GM18520 (cell line): ENCODE results near the gene ZBTB47.

Experiments used
- ATAC-seq: cut with Tn5 transposase; IDR thresholded peaks from one replicate; pipeline ENCODE4 v1.9.1; 2021; ENCODE audit not compliant: unreplicated experiment

Gene ZBTB47

DNA sequence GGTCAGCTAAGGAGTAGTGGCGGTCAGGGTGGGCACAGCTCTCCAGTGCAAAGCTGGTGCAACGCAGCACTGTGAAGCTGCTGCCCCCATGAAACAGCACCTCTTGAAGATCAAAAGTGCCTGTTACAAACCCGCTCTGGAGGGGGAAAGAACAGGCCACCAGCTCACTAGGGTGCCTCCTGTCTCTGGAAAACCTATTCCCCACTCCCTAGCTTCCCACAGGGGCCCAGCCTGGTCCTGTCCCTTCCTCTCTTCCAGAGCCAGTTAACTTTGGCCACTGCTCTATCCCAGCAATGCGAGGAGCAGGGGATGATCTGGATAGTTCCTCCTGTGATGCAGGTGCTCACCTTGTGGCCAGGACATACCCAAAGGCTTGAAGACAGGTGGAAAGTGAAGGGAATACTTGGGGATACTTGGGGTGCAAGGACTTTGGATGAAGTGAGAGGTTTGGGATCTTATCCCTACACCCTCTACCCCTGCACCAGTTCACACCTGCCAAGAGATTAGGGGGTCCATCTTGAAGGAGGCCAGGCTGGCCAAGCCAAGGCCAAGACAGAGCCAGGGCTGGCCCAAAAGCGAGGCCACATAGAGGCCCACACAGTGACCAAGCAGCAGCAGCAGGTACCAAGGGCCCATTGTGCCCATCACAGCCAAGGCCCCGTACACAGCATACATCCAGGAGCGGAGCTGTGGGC lies 44.9 kb downstream of the ZBTB47 start:
- no peak for ATAC-seq

DNA sequence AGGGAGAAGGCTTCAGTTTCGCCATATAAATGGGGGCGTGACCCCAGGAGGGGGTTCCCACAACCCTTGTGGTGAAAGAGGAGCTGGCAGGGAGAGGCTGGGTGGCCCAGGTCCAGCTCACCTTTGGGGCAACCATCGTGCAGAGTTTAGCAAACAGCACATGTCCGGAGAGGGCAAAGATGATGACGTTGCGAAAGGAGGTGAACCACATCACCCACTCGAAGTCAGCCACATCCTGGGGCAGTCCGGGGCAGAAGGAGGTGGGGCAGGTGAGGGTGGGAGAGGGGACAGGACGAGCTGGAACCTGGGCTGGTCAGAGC lies 45.4 kb downstream of the ZBTB47 start:
- ATAC-seq, result no peak

DNA sequence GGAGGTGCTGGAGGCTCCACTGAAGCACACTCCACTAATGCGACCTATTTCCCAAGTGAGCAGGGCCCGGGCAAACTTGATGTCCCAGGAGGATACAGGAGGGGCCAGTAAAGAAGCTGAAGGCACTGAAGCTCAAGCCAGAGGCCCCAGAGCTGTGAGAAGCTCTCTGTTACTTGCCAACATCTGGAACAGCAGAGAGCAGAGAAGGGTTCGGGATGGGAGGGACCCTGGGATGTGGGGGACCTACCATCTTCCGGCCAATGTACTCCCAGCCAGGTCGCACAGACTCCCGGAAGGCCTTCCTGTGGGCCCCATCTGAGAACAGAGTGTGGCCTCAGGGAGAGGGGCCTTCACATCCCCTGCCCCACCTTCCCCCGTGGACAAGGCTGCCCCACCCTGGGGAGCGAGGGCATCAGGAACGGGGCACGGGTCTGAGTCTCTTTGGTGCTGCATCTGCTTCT lies 46.0 kb downstream of the ZBTB47 start:
- no peak for ATAC-seq

DNA sequence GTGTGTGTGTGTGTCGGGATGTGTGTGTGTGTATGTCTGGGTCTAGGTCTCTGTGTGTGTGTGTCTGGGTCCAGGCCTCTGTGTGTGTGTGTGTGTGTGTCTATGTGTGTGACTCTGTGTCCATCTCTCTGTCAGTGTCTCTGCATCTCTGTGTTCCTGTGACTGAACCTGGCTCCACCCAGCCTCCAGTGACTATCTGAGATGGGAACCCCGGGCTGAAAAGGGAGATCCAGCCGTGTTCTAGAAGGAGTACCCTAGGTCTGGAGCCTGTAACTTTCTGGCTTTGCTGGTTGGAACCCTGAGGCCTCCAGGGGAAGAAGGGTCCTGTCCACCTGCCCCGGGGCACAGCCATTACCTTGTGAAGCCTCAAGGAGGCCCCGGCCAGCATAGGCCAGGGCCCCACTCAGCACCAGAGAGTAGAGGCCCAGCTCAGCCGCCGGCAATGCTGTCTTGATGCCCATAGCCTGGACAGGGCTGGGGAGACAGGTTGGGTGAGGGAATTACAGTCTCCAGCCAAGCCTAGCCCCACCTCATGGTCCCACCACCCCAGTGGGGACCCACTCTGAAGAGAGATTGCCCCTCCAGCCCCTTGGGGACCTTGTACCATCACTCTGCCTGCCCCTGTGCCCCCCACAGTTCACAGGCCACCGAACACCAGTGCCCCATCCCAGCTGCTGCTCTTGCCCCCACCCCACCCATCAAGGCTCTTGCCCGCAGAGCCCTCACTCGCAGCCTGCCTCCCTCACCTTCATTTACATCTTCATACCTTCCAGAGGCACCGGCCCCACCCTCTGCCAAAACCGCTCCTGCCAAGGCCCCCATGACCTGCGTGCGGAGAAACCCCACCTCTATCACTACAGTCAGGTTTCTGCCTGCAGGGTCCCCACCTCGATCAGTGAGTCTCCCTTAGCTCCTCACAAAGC lies 47.1 kb downstream of the ZBTB47 start:
- ATAC-seq, result no peak

DNA sequence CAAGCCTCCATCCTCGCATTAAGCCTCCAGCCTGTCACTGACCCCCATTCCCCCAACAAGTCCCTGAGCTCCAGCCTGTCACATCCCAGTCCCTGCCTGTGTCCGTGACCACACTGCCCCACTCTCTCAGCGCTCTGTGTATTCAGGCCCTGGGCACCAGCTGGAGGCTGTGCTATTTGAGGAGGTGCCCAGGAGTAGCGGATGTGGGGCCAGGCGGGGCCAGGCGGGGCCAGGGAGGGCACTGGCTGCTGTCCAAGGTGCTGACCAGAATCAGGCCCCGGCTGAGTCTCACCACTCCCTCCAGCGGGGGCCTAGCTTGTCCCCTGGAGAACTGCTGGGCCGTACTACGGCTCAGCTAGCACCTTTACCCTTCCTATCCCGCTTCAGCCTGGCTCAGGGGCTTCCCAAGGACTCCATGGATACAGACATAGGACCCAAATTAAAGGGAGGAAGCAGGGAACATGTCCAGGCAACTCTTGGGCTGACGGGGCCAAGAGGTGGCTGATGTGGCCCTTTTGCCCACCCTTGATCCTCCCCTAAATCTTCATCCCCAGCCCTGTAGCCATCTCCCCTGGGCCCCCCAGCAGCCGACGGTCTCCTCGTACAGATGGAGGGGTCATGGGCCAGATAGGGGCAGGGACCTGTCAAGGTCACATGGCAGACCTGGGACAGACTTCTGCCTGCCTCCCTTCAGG lies 48.0 kb downstream of the ZBTB47 start:
- no peak for ATAC-seq

DNA sequence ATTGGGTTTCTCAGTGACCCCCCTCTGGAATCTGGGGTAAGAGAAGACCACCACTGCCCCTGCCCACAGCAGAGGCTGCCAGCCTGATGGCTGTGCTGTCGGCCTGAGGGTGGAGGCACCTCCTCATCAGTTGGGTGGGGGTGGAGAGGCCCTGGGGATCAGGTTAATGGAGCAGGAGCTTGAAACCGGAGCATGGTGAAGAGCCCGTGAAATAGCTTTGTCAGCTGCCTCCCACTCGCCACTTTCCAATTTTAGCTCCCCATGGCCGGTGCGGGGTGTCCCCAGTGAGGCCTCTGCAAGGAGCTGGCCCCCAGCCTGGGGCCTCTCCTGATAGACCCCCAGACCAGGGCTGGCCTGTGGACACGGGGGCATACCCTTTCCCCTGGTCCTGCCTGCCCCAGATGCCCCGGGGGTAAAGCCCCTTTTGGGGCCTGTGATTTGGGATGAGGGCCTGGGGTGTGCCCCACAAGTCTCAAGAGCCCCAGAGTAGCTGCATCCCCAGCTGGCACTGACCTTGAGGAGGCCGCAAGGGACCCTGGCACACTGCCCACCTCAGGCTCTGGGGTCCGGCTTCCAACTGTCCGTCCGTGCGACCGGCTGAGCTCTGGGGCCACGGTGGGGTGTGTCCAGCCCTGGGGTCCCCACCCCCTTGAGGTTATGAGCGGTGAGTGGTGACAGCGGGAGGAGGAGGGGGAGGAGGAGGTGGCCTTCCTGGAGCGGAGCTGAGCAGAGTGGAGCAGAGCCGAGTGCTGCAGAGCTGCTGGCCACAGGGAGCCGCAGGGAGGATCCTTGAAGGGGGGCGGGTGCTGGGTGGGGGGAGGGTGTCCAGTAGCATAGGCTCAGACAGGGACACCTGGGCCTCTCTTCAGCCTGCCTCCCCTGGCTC lies 48.8 kb downstream of the ZBTB47 start, which contains the start of gene HHATL:
TSS of gene HHATL (minus strand) at position 733 of the 886 bp plus-strand sequence. CDS start 1,972 bp downstream, outside the sequence.
- no peak for ATAC-seq

DNA sequence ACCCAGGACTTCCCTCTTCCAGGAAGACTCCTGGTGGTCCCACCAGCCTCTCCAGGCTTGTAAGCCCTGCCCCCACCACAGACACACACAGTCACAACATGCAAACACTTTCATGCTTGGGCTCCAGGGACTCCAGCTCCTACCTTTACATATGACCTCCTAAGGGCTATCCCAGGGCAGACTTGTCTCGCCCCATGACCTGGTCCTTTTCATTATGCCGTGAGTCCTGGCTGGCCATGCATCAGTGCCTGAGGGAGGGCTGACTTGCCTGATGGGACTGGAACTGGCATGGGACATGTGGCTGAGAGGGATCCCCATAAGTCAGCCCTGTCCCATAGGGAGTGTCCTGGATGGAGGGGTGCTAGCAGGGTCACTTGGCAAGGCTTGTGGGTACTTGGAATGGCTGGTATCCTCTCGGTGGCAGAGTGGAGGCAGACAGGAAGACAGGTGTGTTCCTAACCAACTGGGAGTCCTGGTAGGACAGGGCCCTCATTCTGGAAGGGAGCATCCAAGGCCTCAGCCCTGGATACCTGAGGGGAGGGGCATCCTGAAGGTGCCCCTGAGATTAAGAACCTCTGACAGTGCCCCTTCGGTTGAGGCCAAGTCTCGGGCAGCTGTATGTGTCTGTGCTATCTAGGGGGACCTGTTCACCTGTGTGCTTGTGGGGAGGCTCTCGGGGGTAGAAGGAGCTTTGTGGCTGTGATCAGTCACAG lies 49.6 kb downstream of the ZBTB47 start:
- ATAC-seq, result no peak

DNA sequence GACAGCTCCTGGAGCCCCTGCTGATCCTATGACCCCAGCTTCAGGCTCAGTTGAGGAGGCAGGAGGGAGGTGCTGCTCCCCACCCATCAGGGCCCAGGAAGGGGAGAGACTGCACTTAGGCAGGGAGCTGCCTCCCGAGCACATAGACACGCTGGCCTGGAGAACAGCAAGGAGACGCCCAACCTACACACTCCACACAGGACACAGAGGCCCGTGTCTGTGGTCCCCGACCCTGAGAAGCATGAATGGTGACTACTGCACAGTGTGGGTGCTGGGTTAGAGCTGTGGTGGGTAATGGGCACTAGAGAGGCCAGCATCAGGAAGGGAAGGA lies 50.2 kb downstream of the ZBTB47 start:
- ATAC-seq, result no peak

DNA sequence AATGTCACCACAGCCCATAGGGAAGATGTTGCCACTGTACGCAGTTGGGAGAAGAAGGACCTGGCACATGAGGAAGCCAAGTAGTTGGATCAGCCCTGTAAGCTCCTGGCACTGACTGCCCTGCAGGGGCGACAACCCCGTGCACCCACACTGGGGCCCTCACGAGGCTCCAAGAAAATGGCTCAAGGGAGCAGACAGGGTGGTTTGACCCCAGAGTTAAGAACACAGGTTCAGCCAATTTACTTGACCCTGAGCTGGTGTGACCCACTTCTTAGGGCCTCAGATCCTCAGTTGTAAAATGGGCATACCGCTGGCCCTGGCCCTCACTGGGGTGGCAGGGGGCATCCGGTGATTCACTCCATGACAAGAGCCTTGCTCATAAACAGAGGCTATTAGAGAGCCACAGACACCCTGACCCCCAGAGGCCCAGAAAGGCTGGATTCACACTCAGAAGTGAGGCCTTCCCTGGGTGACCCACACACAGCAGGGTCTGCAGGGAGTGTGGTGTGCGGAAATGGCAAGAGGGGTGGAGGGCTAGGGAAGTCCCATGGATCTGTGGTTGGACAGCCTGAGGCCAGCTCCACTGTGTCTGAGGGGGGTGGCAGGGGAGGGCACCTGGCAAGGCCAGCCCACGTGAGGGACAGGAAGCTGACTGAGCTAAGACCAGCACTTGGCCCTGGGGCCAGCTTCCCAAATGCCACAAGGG lies 50.8 kb downstream of the ZBTB47 start:
- no peak for ATAC-seq

DNA sequence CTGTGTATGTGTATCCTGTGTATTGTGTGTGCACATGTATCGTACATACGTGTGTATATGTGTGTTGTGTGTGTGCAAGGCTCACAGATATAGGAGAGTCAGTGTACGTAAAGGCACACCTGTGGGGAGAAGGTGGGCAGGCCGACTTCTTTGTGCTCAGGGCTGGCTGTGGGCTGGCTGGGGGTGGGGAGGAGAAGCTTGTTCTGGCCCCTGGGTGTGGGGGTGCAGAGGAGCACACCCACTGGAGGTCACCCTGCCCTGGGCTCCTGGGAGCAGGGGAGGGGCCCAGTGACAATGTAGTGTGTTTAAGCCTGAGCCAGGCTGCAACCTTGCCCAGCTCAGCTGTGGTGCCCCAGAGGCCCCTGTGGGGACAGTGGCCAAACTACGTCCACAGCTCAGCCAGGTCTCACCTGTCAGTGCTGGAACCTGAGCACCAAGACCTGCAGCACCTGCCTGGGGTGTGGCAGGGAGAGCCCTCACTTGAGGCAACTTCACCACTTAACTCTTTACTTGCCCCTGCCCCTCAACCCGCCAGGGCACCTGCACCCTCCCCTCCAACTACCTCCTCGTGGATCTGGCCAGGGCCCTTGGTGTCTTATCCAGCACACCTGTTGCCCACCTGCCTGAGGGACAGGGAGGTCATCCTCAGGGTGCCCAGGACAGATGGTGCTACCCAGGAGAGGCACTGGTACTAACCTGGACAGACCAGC lies 51.7 kb downstream of the ZBTB47 start:
- no peak for ATAC-seq

DNA sequence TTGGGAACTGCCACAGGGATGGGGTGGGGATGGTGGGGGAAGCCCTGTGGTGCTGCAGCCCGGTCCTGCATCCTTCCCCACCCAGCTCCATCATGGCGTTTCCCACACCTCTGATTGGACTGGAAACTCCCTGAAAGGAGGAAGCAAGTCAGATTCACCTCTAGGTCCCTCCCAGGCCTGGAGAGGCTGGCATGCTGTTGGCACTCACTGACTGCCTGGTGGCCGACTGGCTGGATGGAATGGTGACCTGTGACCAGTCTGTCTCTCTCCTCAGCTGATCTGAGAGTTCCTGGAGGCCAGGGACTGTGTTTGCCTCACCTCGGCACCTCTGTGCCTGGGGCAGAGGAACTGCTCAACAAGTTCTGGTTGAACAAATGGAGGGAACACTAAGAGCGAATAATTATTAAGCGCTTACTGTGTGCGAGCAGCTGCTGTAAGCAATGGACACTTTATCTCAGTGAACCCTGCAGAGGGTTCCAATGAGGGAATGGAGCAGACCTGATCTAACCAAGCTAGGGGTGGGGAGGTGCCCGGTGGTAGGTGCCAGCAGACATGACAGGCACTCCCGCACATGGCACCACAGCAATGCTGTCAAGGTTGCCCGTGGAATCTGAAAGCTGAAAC lies 52.6 kb downstream of the ZBTB47 start:
- ATAC-seq, result no peak

DNA sequence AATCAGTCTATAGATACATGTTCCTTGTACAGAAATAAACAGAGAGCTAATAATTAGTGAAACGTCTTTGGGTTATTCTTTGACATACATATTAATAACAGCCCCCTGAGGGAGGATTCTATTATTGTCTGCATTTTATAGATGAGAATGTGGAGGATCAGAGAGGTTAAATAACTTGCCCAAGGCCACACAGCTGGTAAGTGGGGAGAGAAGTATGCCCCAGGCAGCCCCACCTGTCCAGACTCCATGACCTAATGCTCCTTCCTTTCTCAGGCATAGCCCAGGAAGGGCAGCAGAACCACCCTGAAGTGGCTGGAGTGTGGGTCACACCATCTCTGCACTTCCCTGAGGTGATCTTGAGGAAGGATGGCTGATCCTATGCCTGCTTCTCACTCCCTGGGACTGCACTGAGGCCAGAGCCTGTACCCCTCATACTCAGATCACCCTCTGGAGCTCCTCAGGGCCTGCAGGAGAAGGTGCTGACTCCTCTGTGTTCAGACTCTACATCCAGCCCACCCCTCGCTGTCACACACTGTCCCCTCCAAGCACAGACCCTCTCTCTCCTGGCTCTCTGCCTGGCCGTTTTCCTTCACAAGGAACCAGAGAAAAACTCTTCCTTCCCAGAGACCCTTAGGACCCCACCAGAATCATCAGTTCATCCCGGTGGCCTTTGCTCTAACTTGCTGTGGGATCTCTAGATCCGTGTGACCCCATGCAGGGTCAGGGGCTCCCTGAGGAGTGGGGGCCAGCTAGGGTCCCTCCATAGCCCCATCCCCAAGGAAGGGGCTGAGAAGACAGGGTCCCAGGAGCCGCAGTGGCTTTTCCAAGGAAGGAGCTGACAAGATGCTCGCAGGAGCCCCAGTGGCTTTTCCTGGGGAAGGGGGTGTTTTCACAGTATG lies 53.5 kb downstream of the ZBTB47 start:
- ATAC-seq, result no peak

DNA sequence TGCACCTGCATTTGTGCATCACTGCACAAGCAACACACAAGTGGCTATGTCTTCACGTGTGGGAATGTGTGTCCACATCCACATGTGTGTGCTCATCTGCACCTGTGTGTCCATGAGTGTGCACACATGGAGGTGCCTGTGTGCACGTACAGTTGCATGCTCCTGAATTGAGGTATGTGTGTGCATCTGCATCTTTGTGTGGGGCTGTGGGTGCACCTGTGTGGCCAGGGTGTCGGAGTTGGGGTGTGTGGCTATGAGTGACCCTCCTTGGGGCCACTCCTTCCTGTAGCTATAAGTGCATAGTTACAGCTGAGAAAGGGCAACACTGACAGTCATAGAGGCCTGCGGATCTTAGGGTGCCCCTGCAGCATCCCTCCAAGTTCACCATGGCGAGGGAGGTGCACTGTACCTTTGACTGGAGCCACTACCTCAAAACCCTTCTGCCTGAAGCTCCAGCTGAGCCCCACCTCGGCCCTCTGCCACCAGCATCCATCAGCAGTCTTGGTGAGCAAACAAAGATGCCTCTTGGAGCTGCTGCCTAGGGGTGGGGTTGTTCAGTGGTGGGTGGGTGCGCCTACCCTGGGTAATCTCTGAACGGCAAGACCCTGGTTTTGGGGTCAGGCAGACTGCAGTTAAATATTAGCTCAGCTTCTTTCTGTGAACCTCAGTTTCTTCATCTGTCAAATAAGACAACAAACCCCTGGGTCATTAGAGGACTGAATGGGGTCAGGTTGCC lies 54.3 kb downstream of the ZBTB47 start:
- no peak for ATAC-seq

DNA sequence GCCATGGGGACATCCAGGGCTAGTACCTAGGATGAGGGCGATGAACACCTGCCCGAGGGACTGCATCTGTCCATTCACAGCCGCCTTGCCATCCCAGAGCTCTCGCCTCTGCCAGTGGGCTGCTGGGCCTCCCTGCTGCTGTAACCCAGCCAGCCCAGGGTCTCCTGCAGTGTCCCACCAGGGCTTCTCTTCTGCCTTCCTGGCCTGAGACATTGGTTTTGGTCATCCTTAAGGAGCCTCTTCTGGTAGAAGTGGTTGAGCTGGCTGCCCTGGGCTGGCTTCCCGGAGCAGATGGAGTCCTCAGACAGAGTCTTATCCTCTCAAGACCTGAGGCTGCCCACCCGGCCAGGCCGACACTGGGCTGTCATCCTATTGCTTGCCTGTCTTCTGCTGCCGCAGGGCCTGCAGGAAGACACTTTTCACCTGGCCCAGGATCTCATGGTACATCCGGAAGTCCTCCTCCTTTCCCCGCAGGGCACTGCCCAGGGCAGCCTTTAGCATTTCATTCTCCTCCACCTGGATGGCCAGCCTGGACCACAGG lies 55.2 kb downstream of the ZBTB47 start:
- no peak for ATAC-seq

DNA sequence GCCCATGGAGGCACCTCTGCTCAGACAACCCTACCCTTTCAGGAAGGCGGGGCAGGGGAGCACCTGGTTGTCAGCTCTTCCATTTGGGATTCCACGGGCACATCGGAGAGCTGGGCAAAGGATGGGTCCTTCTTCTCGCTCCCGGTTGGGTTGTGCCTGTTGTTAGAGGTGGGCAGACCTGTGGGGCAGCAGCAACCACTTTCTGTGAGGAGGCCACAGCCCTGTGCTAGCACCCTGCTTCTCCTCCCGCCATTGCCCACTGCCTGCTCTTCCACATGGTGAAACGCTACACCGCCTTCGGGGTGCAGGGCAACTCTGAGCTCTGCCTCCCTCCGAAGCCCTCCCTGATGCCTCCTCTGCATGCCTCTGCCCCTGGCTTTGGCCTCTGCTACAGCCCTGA lies 56.1 kb downstream of the ZBTB47 start:
- no peak for ATAC-seq

DNA sequence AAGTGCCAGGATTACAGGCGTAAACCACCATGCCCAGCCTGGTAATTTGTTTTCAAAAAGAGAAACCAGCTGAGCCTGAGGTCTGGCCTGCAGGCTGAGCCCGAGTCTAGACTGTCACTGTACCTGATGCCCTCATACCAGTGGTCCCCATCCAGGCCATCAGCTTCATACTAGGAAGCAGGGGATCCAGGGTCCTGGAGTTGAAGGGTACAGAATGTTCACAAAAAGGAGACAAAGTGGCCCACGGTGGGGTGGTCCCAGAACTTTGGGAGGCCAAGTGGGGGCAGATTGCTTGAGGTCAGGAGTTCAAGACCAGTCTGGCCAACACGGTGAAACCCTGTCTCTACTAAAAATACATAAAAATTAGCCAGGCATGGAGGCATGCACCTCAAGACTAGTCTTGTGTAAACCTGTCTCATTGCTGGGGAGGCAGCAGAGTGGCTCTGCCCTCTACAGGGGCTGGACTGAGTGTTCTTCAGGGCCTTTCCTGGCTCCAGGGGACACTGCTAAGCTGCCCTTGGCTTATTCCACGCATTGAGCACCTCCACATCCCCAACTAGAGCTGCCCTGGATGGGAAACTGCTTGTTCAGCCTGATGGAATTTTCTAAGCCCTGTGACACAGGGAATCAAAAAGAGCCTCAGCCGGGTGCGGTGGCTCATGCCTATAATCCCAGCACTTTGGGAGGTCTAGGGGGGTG lies 57.0 kb downstream of the ZBTB47 start:
- ATAC-seq, result no peak
